Epithelial cell of alveolus of lung (primary cell): ENCODE results near the gene KCTD8. TPM values are rescaled to one million over a fixed set of nuclear protein-coding genes. Genes with fewer than 3 reads are reported as not detected.

ENCODE experiments used
- total RNA-seq: library from RNA; depleted of rRNA; stranded (reverse); fragments of >200 nt; gene quantifications from 2 replicates; pipeline ENCODE4 v1.2.1, GENCODE V29; 2015

KCTD8 gene
- 0.16 and 0.78 TPM in 2 replicates for total RNA-seq

GRCh38 chr4:44448521-44449461 is at the start of gene KCTD8:
TSS of gene KCTD8 (minus strand) at chr4:44448809.

Other genes with a start within 250 kb of the KCTD8 start
- gene YIPF7, start 202.8 kb upstream of the KCTD8 start, total RNA-seq, result not detected in 2 replicates
- gene GUF1, start 229.6 kb upstream of the KCTD8 start, total RNA-seq, result 14.5 and 22.6 TPM in 2 replicates